ENCODE results near the gene KCTD2. TPM values are rescaled to one million over a fixed set of nuclear protein-coding genes. Genes with fewer than 3 reads are reported as not detected.
"Not testable (repeated sequence)": the region's sequence is repeated elsewhere in the genome, so short reads cannot be mapped to it uniquely, and the experiment has no call there.

Gene KCTD2
- total and polyA plus RNA-seq, 9 of the 15 experiments (the other 6 are each of a cell fraction or from before 2014, with no cell fraction given), result 1.7 to 32.9 (median 15.8) TPM

DNA sequence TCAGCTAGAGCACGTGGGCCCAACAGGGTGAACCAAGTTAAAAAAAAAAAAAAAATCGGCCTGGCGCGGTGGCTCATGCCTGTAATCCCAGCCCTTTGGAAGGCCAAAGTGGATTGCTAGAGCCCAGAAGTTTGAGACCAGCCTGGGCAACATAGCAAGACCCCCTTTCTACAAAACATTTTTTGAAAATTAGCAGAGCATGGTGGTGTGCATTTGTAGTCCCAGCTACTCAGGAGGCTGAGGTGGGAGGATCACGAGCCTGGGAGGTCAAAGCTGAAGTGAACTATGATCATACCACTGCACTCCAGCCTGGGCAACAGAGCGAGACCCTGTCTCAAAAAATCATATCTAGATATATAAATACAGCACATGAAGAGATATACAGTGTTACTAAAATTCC is 40.9 kb upstream of the KCTD2 start:
- H2AFZ ChIP-seq (ENCODE audit: low read depth, low read length); H3K4me2 ChIP-seq (ENCODE audit: insufficient read depth, low read length); H4K20me1 ChIP-seq (replicated peaks; ENCODE audit: control insufficient read depth, insufficient read depth, low read length); H3K9ac ChIP-seq (ENCODE audit: insufficient read depth in 1 of 2, low read depth in 2 of 2, low read length in 2 of 2); H3K4me3 ChIP-seq; DNase-seq (ENCODE audit: extremely low read depth in 1 of 4, low spot score in 3 of 4); BruUV-seq (replicated peaks); H3K27me3 ChIP-seq (ENCODE audit: control insufficient read depth in 2 of 2, insufficient read depth in 2 of 2, low read length in 2 of 2); ATAC-seq; FAIRE-seq; H3K9me1 ChIP-seq (ENCODE audit: control insufficient read depth, insufficient read depth, low read length); H3K27ac ChIP-seq (ENCODE audit: extremely low read depth, low read depth, low read length); H3K79me2 ChIP-seq (ENCODE audit: control insufficient read depth, insufficient read depth, low read length); in situ Hi-C loops (cut with MboI); H3K9me3 ChIP-seq (replicated peaks; ENCODE audit: control insufficient read depth, insufficient read depth, low read depth, low read length): not testable (repeated sequence)
- peak; percentile 78 for TF ChIP-seq ZNF121 (CRISPR knock-in tag; conservative IDR thresholded peaks at IDR 0.05)
- WGBS (ENCODE audit: insufficient coverage, low coverage, missing lambda C conversion rate), result 80% methylated on average over 6 of the region's 6 CpGs
- intact Hi-C loops (cut with micrococcal nuclease), result loop anchor here (1.0 to 10.0 kb wide), 2 partner anchors 45 to 81 kb away; partner anchors contain the start of genes OTOP2 and USH1G
- ChIA-PET POLR2A (interaction anchor here (0.6 to 3.4 kb wide), 9 partner anchors 12 to 122 kb away, joined by 3 to 16 read pairs (median 4); no protein-coding TSS in a partner anchor), CTCF (ENCODE audit: low intra/inter-chr PET ratio) (interaction anchor here (0.7 to 2.5 kb wide), 2 partner anchors 19 to 45 kb away, joined by 3 to 40 read pairs; partner anchors contain the start of gene CDR2L)
- H3K4me1 ChIP-seq (replicated peaks in 1 of 2; ENCODE audit: control insufficient read depth in 2 of 2, insufficient read depth in 2 of 2, low read length in 2 of 2), result peaks cover 8 to 25% of the 10 kb centered on the region in 2 experiments; a peak in 4 of 5 replicates
- H3K36me3 ChIP-seq (ENCODE audit: control insufficient read depth, insufficient read depth, low read length), result peaks cover 15% of the 10 kb centered on the region; the same call in 1 of the 3 replicates

DNA sequence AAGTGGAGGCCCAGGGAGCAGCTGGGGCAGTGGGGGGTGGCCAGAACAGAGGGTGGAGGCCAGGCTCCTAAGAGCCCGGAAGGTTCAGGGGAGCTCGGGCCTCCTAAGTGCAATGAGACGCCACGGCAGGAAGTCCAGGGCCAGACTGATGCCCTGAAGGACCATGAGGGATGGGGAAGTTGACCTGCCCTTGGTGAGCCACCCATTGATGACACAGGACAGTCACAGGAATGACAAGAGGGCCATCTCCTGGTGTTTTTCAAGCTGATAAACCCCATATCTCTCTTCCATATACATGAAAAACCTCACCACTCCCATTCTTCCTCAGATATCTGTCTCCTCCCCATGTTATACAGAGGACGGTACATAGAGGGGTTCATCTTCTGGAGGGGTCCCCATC is 40.4 kb upstream of the KCTD2 start:
- Histone ChIP-seq H3K27me3 (ENCODE audit: control insufficient read depth in 2 of 2, insufficient read depth in 2 of 2, low read length in 2 of 2) (no peaks in the 10 kb centered on the region), H3K4me2 (ENCODE audit: insufficient read depth, low read length) (no peak overlapping the region), H3K9ac (ENCODE audit: insufficient read depth in 1 of 2, low read depth in 2 of 2, low read length in 2 of 2) (0 out of 4 replicates have a peak overlapping the region, but pooled peaks of 1 of the 2 experiments have one; percentile 37), H2AFZ (ENCODE audit: low read depth, low read length) (no peak overlapping the region; the same call in 1 of the 2 replicates), H3K79me2 (ENCODE audit: control insufficient read depth, insufficient read depth, low read length) (no peaks in the 10 kb centered on the region), H3K36me3 (ENCODE audit: control insufficient read depth, insufficient read depth, low read length) (peaks cover 13% of the 10 kb centered on the region; the same call in 1 of the 3 replicates), H4K20me1 (replicated peaks; ENCODE audit: control insufficient read depth, insufficient read depth, low read length) (no peaks in the 10 kb centered on the region), H3K4me3 (no peak overlapping the region), H3K9me3 (replicated peaks; ENCODE audit: control insufficient read depth, insufficient read depth, low read depth, low read length) (no peaks in the 10 kb centered on the region), H3K9me1 (ENCODE audit: control insufficient read depth, insufficient read depth, low read length) (peaks cover 3% of the 10 kb centered on the region), H3K27ac (ENCODE audit: extremely low read depth, low read depth, low read length) (no peak overlapping the region), H3K4me1 (replicated peaks in 1 of 2; ENCODE audit: control insufficient read depth in 2 of 2, insufficient read depth in 2 of 2, low read length in 2 of 2) (peaks cover 11 to 25% of the 10 kb centered on the region in 2 experiments; a peak in 4 of 5 replicates)
- BruUV-seq (replicated peaks), result no TSS peak
- ATAC-seq, result peak; percentile 83
- DNase-seq (ENCODE audit: extremely low read depth in 1 of 4, low spot score in 3 of 4), result peak; percentile 45 to 69 (median 62)
- intact Hi-C loops (cut with micrococcal nuclease) (loop anchor here (1.0 to 10.0 kb wide), 2 partner anchors 45 to 82 kb away; partner anchors contain the start of genes OTOP2 and USH1G), in situ Hi-C loops (cut with MboI) (no loop called here)
- ChIA-PET CTCF (ENCODE audit: low intra/inter-chr PET ratio) (interaction anchor here (0.7 to 2.5 kb wide), 2 partner anchors 19 to 45 kb away, joined by 3 to 40 read pairs; partner anchors contain the start of gene CDR2L), POLR2A (interaction anchor here (1.1 to 3.4 kb wide), 6 partner anchors 12 to 121 kb away, joined by 3 to 16 read pairs (median 6); no protein-coding TSS in a partner anchor)
- WGBS (ENCODE audit: insufficient coverage, low coverage, missing lambda C conversion rate), result 12% methylated on average over 5 of the region's 5 CpGs
- FAIRE-seq, result peak; percentile 93
- TF ChIP-seq ZNF561 (CRISPR knock-in tag; conservative IDR thresholded peaks at IDR 0.05) (no peak), CBFA2T3 (IDR thresholded peaks at IDR 0.05) (peak; percentile 48), PCBP1 (IDR thresholded peaks at IDR 0.05; ENCODE audit: low read depth, low read length, poor library complexity, severe bottlenecking) (no peak), NFATC3 (IDR thresholded peaks at IDR 0.05) (no peak), JUND (IDR thresholded peaks at IDR 0.05; ENCODE audit: borderline replicate concordance, low read depth, low read length) (peak; percentile 49; the same call in 1 of the 2 replicates), JUND (tag; IDR thresholded peaks at IDR 0.05; ENCODE audit: borderline replicate concordance, low read depth, low read length) (0 out of 3 replicates have a peak, but pooled peaks have one; percentile 25), RFX7 (CRISPR knock-in tag; IDR thresholded peaks at IDR 0.05) (no peak), NELFE (IDR thresholded peaks at IDR 0.05; ENCODE audit: insufficient read depth, insufficient read length) (no peak), NCOA2 (IDR thresholded peaks at IDR 0.05; ENCODE audit: partially characterized antibody in 2 of 2) (no peak), KDM1A (IDR thresholded peaks at IDR 0.05) (peak in 1 of 2 experiments; percentile 50; a peak in 1 of 4 replicates), ATF1 (CRISPR knock-in tag; IDR thresholded peaks at IDR 0.05) (no peak), ATF1 (tag; IDR thresholded peaks at IDR 0.05) (peak; percentile 40), ARID2 (IDR thresholded peaks at IDR 0.05) (peak; percentile 65; the same call in 1 of the 2 replicates), CSDE1 (IDR thresholded peaks at IDR 0.05) (no peak)
- TF ChIP-seq, protein P1, sequence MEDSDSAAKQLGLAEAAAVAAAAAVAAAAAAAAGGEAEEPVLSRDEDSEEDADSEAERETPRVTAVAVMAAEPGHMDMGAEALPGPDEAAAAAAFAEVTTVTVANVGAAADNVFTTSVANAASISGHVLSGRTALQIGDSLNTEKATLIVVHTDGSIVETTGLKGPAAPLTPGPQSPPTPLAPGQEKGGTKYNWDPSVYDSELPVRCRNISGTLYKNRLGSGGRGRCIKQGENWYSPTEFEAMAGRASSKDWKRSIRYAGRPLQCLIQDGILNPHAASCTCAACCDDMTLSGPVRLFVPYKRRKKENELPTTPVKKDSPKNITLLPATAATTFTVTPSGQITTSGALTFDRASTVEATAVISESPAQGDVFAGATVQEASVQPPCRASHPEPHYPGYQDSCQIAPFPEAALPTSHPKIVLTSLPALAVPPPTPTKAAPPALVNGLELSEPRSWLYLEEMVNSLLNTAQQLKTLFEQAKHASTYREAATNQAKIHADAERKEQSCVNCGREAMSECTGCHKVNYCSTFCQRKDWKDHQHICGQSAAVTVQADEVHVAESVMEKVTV (CRISPR knock-in tag; IDR thresholded peaks at IDR 0.05), result peak; percentile 88
